Fibroblast of lung (primary cell): ENCODE measurements around the gene TRIM38. TPM values are rescaled to one million over a fixed set of nuclear protein-coding genes. Genes with fewer than 3 reads are reported as not detected.

Experiments
- DNase-seq, 2 donors: peaks; one replicate each; pipeline versions ENCODE4 v3.0.0 to v3.0.0-alpha.2; 2010; ENCODE audit warnings: low read depth in 2 of 2
- H2AFZ ChIP-seq: 2 replicates; pipeline ENCODE4 v1.5.1; 2012; ENCODE audit warnings: low read length, control low read depth, inconsistent platforms
- H3K27ac ChIP-seq: 2 replicates; pipeline ENCODE4 v1.5.1; 2011; ENCODE audit warnings: low read length, control low read depth; ENCODE audit not compliant: insufficient read depth
- H3K27me3 ChIP-seq: 2 replicates; pipeline ENCODE4 v1.5.1; 2011; ENCODE audit warnings: mild to moderate bottlenecking, low read length; ENCODE audit not compliant: control insufficient read depth, insufficient read depth
- H3K36me3 ChIP-seq: 2 replicates; pipeline ENCODE4 v1.5.1; 2011; ENCODE audit warnings: low read length; ENCODE audit not compliant: control insufficient read depth, insufficient read depth
- H3K4me1 ChIP-seq: 2 replicates; pipeline ENCODE4 v1.5.1; 2011; ENCODE audit warnings: low read length; ENCODE audit not compliant: control insufficient read depth, insufficient read depth; ENCODE audit errors: extremely low read depth
- H3K4me2 ChIP-seq: 2 replicates; pipeline ENCODE4 v1.5.1; 2011; ENCODE audit warnings: low read length, control low read depth; ENCODE audit not compliant: insufficient read depth; ENCODE audit errors: extremely low read depth
- H3K4me3 ChIP-seq, 4 experiments: fragments of 200-600 bp in 1 of 4; sonication (generic) in 1 of 4; replicated peaks in 1 of 4; 2 replicates each; pipeline ENCODE4 v1.5.1; 2011 to 2016; ENCODE audit warnings: low read length in 4 of 4, low read depth in 3 of 4, mild to moderate bottlenecking in 3 of 4, control low read depth in 2 of 4, inconsistent platforms in 1 of 4, mixed read lengths in 1 of 4; ENCODE audit not compliant: insufficient read depth in 1 of 4; ENCODE audit errors: control extremely low read depth in 1 of 4
- H3K79me2 ChIP-seq: 2 replicates; pipeline ENCODE4 v1.5.1; 2012; ENCODE audit warnings: mild to moderate bottlenecking, low read length, inconsistent platforms; ENCODE audit not compliant: control insufficient read depth, insufficient read depth
- H3K9ac ChIP-seq: 2 replicates; pipeline ENCODE4 v1.5.1; 2011; ENCODE audit warnings: mild to moderate bottlenecking, low read length, control low read depth; ENCODE audit not compliant: insufficient read depth
- H3K9me3 ChIP-seq: 2 replicates; pipeline ENCODE4 v1.5.1; 2012; ENCODE audit warnings: low read depth, low read length; ENCODE audit not compliant: control insufficient read depth, insufficient read depth
- H4K20me1 ChIP-seq: 2 replicates; pipeline ENCODE4 v1.5.1; 2011; ENCODE audit warnings: low read length; ENCODE audit not compliant: control insufficient read depth, insufficient read depth; ENCODE audit errors: extremely low read depth
- CTCF ChIP-seq, 2 donors: IDR thresholded peaks in 1 of 2; conservative IDR thresholded peaks in 1 of 2; 1 replicate in 1 of 2; 2 replicates in 1 of 2; pipeline ENCODE4 v1.5.1; 2011 to 2012; ENCODE audit warnings: low read length in 2 of 2, control low read depth in 1 of 2, inconsistent platforms in 1 of 2, low read depth in 1 of 2, mild to moderate bottlenecking in 1 of 2
- EZH2 ChIP-seq: IDR thresholded peaks from 2 replicates; pipeline ENCODE4 v1.5.1; 2012; ENCODE audit warnings: low read length, control low read depth, mild to moderate bottlenecking; ENCODE audit errors: missing control alignments
- polyA plus RNA-seq, 2 donors: library from polyadenylated mRNA; depleted of rRNA in 1 of 2; stranded (reverse) in 1 of 2; unstranded in 1 of 2; fragments of >200 nt; gene quantifications; 2 replicates each; pipeline ENCODE4 v1.2.1, GENCODE V29; 2011 to 2012; ENCODE audit warnings: missing spikeins in 1 of 2
- total RNA-seq: library from RNA; depleted of rRNA; stranded (reverse); fragments of >200 nt; gene quantifications from 2 replicates; pipeline ENCODE4 v1.2.1, GENCODE V29; 2014

The TRIM38 gene
- total and polyA plus RNA-seq, 2 donors (not counting 1 experiment from before 2014, with no cell fraction given), result 7.6 to 14.5 TPM

- Histone ChIP-seq H3K9me3 (no peaks in the 10 kb centered on the region), H3K4me1 (no peaks in the 10 kb centered on the region), H3K27me3 (no peaks in the 10 kb centered on the region), H3K27ac (no peak overlapping the region), H2AFZ (no peak overlapping the region), H4K20me1 (no peaks in the 10 kb centered on the region), H3K4me2 (no peak overlapping the region), H3K4me3 (no peak overlapping the region), H3K79me2 (no peaks in the 10 kb centered on the region), H3K9ac (no peak overlapping the region), H3K36me3 (no peaks in the 10 kb centered on the region)
- TF ChIP-seq CTCF (conservative IDR thresholded peaks at IDR 0.05 in 1 of 2, IDR thresholded peaks at IDR 0.05 in 1 of 2; ENCODE audit: low read depth in 1 of 2, low read length in 2 of 2), result no peak
- TF ChIP-seq EZH2, result no peak
- DNase-seq, result no peak
These were observed 31.2 kb upstream of the TRIM38 start for GRCh38 chr6:25931411-25931709.

- no peak for TF ChIP-seq EZH2
- TF ChIP-seq CTCF (conservative IDR thresholded peaks at IDR 0.05 in 1 of 2, IDR thresholded peaks at IDR 0.05 in 1 of 2; ENCODE audit: low read depth in 1 of 2, low read length in 2 of 2), result no peak
- no peaks in the 10 kb centered on the region for H3K9me3 ChIP-seq
- no peaks in the 10 kb centered on the region for H3K79me2 ChIP-seq
- H3K27me3 ChIP-seq, result no peaks in the 10 kb centered on the region
- no peaks in the 10 kb centered on the region for H3K4me1 ChIP-seq
- no peak for DNase-seq
- no peak overlapping the region for H2AFZ ChIP-seq
- no peaks in the 10 kb centered on the region for H4K20me1 ChIP-seq
- H3K9ac ChIP-seq, result no peak overlapping the region
- no peak overlapping the region for H3K27ac ChIP-seq
- H3K4me2 ChIP-seq, result no peak overlapping the region
- no peak overlapping the region for H3K4me3 ChIP-seq
- no peaks in the 10 kb centered on the region for H3K36me3 ChIP-seq
These were observed 28.4 kb upstream of the TRIM38 start for GRCh38 chr6:25934156-25934555.

DNA sequence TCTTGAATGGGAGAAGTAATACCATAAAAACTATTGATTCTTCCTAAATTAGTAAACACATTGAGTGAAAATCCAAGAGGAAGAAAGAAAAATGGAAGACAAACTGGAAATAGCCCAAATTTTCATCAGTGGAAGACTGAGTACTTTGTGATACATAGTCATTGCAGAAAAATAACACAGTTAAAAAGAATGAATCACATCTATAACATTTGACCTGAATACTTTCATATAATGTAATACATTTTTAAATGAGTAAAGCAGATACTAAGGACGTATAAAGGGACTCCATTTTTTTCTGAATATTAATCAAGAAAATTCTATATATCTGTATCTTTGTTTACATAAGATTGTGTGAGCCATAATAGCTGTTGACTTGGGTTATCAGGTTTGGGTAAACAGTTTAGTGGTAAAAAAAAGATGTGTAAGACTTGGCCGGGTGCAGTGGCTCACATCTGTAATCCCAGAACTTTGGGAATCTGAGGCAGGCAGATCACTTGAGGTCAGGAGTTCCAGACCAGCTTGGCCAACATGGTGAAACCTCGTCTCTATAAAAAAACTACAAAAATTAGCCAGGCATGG is 27.8 kb upstream of the TRIM38 start:
- Histone ChIP-seq H3K4me3 (no peak overlapping the region), H3K9ac (no peak overlapping the region), H2AFZ (no peak overlapping the region), H4K20me1 (no peaks in the 10 kb centered on the region), H3K27ac (no peak overlapping the region), H3K4me2 (no peak overlapping the region), H3K9me3 (no peaks in the 10 kb centered on the region), H3K79me2 (no peaks in the 10 kb centered on the region), H3K27me3 (no peaks in the 10 kb centered on the region), H3K36me3 (no peaks in the 10 kb centered on the region), H3K4me1 (no peaks in the 10 kb centered on the region)
- TF ChIP-seq CTCF (conservative IDR thresholded peaks at IDR 0.05 in 1 of 2, IDR thresholded peaks at IDR 0.05 in 1 of 2; ENCODE audit: low read depth in 1 of 2, low read length in 2 of 2) (no peak), EZH2 (no peak)
- peak in 1 of 2 donors; percentile 42 for DNase-seq
